ENCODE measurements around the gene PTAFR.

The PTAFR gene

GRCh38 chr1:28126212-28126611 is 50.3 kb downstream of the PTAFR start:
- no peak overlapping the region for H3K4me3 ChIP-seq (ENCODE audit: low read depth, low read length)
- no peak for TF ChIP-seq CTCF (IDR thresholded peaks at IDR 0.05; ENCODE audit: low read depth, low read length)

GRCh38 chr1:28123461-28123961 is 53.0 kb downstream of the PTAFR start:
- no peak for TF ChIP-seq CTCF (IDR thresholded peaks at IDR 0.05; ENCODE audit: low read depth, low read length)
- no peak overlapping the region for H3K4me3 ChIP-seq (ENCODE audit: low read depth, low read length)

GRCh38 chr1:28122183-28122582 is 54.3 kb downstream of the PTAFR start:
- no peak overlapping the region for H3K4me3 ChIP-seq (ENCODE audit: low read depth, low read length)
- no peak for TF ChIP-seq CTCF (IDR thresholded peaks at IDR 0.05; ENCODE audit: low read depth, low read length)

GRCh38 chr1:28119556-28119955 is 56.9 kb downstream of the PTAFR start:
- no peak for TF ChIP-seq CTCF (IDR thresholded peaks at IDR 0.05; ENCODE audit: low read depth, low read length)
- H3K4me3 ChIP-seq (ENCODE audit: low read depth, low read length) = no peak overlapping the region

GRCh38 chr1:28118640-28119307 is 57.7 kb downstream of the PTAFR start:
- no peak overlapping the region for H3K4me3 ChIP-seq (ENCODE audit: low read depth, low read length)
- TF ChIP-seq CTCF (IDR thresholded peaks at IDR 0.05; ENCODE audit: low read depth, low read length) = no peak

- TF ChIP-seq CTCF (IDR thresholded peaks at IDR 0.05; ENCODE audit: low read depth, low read length) = no peak
- H3K4me3 ChIP-seq (ENCODE audit: low read depth, low read length) = no peak overlapping the region
Measured at GRCh38 chr1:28115267-28115666, 61.2 kb downstream of the PTAFR start.

- H3K4me3 ChIP-seq (ENCODE audit: low read depth, low read length) = no peak overlapping the region
- no peak for TF ChIP-seq CTCF (IDR thresholded peaks at IDR 0.05; ENCODE audit: low read depth, low read length)
Measured at GRCh38 chr1:28114844-28115243, 61.6 kb downstream of the PTAFR start.

All from WI38 (cell line).